Activated CD8-positive, alpha-beta T cell treated with anti-CD3 and anti-CD28 coated beads for 36 hours (primary cell): ENCODE results near the gene LRMDA. TPM values are rescaled to one million over a fixed set of nuclear protein-coding genes. Genes with fewer than 3 reads are reported as not detected.

ENCODE experiments used
- ATAC-seq: fragments of 200-7000 bp; cut with Tn5 transposase; one replicate; pipeline ENCODE4 v1.10.0; 2021; ENCODE audit warnings: mild to moderate bottlenecking, moderate library complexity
- CTCF ChIA-PET: fragments of 350-600 bp; sonication (Branson Sonifier 250); formaldehyde crosslinking; loops from one replicate; lab custom pipeline; 2021; ENCODE audit warnings: antibody characterized with exemption; lab: Charles Lee
- POLR2A ChIA-PET: fragments of 350-600 bp; sonication (Branson Sonifier 250); formaldehyde crosslinking; loops from one replicate; lab custom pipeline; 2021; ENCODE audit warnings: antibody characterized with exemption; lab: Charles Lee
- DNase-seq: peaks from one replicate; pipeline ENCODE4 v3.0.0-alpha.2; 2020
- H3K27ac Mint-ChIP-seq: one replicate; pipeline ENCODE4 v1.8.0; 2021; ENCODE audit warnings: mild to moderate bottlenecking, mixed read lengths
- H3K27me3 Mint-ChIP-seq: one replicate; pipeline ENCODE4 v1.8.0; 2021; ENCODE audit warnings: mixed read lengths
- H3K36me3 Mint-ChIP-seq: one replicate; pipeline ENCODE4 v1.8.0; 2021; ENCODE audit warnings: low read depth, mixed read lengths
- H3K4me1 Mint-ChIP-seq: one replicate; pipeline ENCODE4 v1.8.0; 2021; ENCODE audit warnings: low read depth, mixed read lengths
- H3K4me3 Mint-ChIP-seq: one replicate; pipeline ENCODE4 v1.8.0; 2021; ENCODE audit warnings: mild to moderate bottlenecking, moderate library complexity, mixed read lengths
- H3K9me3 Mint-ChIP-seq: one replicate; pipeline ENCODE4 v1.8.0; 2021; ENCODE audit warnings: mixed read lengths
- CTCF ChIP-seq: fragments of 200-600 bp; IDR thresholded peaks from one replicate; pipeline ENCODE4 v1.8.0; 2022; ENCODE audit warnings: antibody characterized with exemption, mild to moderate bottlenecking
- intact Hi-C: fragments of 100-400 bp; cut with micrococcal nuclease; formaldehyde crosslinking; loops from one replicate; pipeline ENCODE4 v1.10.0; 2022
- total RNA-seq, 2 experiments: library from RNA; stranded (reverse); gene quantifications; one replicate each; pipeline ENCODE4 v1.2.3, GENCODE V29; 2021

Gene LRMDA
- total RNA-seq, 2 experiments from 2014 or later = not detected

GRCh38 chr10:75612904-75613684 lies 181.7 kb downstream of the LRMDA start:
- intact Hi-C loops = no loop called here
- H3K27ac Mint-ChIP-seq = no peak overlapping the region

GRCh38 chr10:75613685-75614504 lies 182.5 kb downstream of the LRMDA start:
- intact Hi-C loops = no loop called here
- POLR2A ChIA-PET = no interaction called here
- Mint-ChIP-seq H3K4me3 (no peak overlapping the region), H3K27ac (no peak overlapping the region), H3K36me3 (no peaks in the 10 kb centered on the region), H3K27me3 (peaks cover 8% of the 10 kb centered on the region), H3K9me3 (no peaks in the 10 kb centered on the region), H3K4me1 (no peaks in the 10 kb centered on the region)
- ATAC-seq (no peak), DNase-seq (no peak)
- CTCF ChIA-PET = no interaction called here
- no peak for TF ChIP-seq CTCF

More at GRCh38 chr10:75612904-75613684, 181.7 kb downstream of the LRMDA start:
- Mint-ChIP-seq H3K4me1 (no peaks in the 10 kb centered on the region), H3K4me3 (no peak overlapping the region), H3K27me3 (peaks cover 8% of the 10 kb centered on the region), H3K36me3 (no peaks in the 10 kb centered on the region), H3K9me3 (no peaks in the 10 kb centered on the region)
- DNase-seq = no peak
- ATAC-seq = no peak
- TF ChIP-seq CTCF = no peak
- POLR2A ChIA-PET = no interaction called here
- CTCF ChIA-PET = no interaction called here

GRCh38 chr10:75616076-75616475 lies 184.7 kb downstream of the LRMDA start:
- Mint-ChIP-seq H3K9me3 (no peaks in the 10 kb centered on the region), H3K36me3 (no peaks in the 10 kb centered on the region), H3K27ac (no peak overlapping the region), H3K4me3 (no peak overlapping the region), H3K4me1 (no peaks in the 10 kb centered on the region), H3K27me3 (peaks cover 7% of the 10 kb centered on the region)
- CTCF ChIA-PET = no interaction called here
- ATAC-seq = no peak
- no peak for DNase-seq
- intact Hi-C loops = no loop called here
- TF ChIP-seq CTCF = no peak
- POLR2A ChIA-PET = no interaction called here

GRCh38 chr10:75616874-75617478 lies 185.6 kb downstream of the LRMDA start:
- ATAC-seq (no peak), DNase-seq (no peak)
- no peak for TF ChIP-seq CTCF
- no peak overlapping the region for H3K4me3 Mint-ChIP-seq
- no peaks in the 10 kb centered on the region for H3K4me1 Mint-ChIP-seq
- intact Hi-C loops = no loop called here
- no peak overlapping the region for H3K27ac Mint-ChIP-seq
- H3K36me3 Mint-ChIP-seq = no peaks in the 10 kb centered on the region
- peaks cover 8% of the 10 kb centered on the region for H3K27me3 Mint-ChIP-seq
- ChIA-PET CTCF (no interaction called here), POLR2A (no interaction called here)
- H3K9me3 Mint-ChIP-seq = no peaks in the 10 kb centered on the region
